Neural cell (in vitro differentiated cells): ENCODE results near the gene FLT3. TPM values are rescaled to one million over a fixed set of nuclear protein-coding genes. Genes with fewer than 3 reads are reported as not detected.
"Not testable (repeated sequence)": the region's sequence is repeated elsewhere in the genome, so short reads cannot be mapped to it uniquely, and the experiment has no call there.

Experiments used
- H2AFZ ChIP-seq: fragments of 200-600, 300-800 bp; sonication (generic), shearing (Covaris generic); 2 replicates; pipeline ENCODE4 v1.6.0; 2014; ENCODE audit warnings: low read depth, mild to moderate bottlenecking, antibody characterized with exemption, low read length, moderate library complexity
- H3F3A ChIP-seq: fragments of 200-600 bp; shearing (Covaris generic); 2 replicates; pipeline ENCODE4 v1.6.1; 2016; ENCODE audit warnings: mild to moderate bottlenecking, moderate library complexity, mixed read lengths, antibody characterized with exemption, low read length; ENCODE audit not compliant: insufficient read depth, poor library complexity, severe bottlenecking
- H3K27ac ChIP-seq: fragments of 200-600, 300-800 bp; sonication (generic), shearing (Covaris generic); 2 replicates; pipeline ENCODE4 v1.5.1; 2014; ENCODE audit warnings: mild to moderate bottlenecking, low read length, moderate library complexity
- H3K27me3 ChIP-seq: fragments of 300-800, 200-600 bp; sonication (generic), shearing (Covaris generic); 2 replicates; pipeline ENCODE4 v1.6.0; 2014; ENCODE audit warnings: mild to moderate bottlenecking, low read depth, low read length, moderate library complexity; ENCODE audit not compliant: insufficient read depth
- H3K36me3 ChIP-seq: fragments of 300-800, 200-600 bp; sonication (generic), shearing (Covaris generic); 2 replicates; pipeline ENCODE4 v1.5.1; 2014; ENCODE audit warnings: mild to moderate bottlenecking, antibody characterized with exemption, low read length, moderate library complexity; ENCODE audit not compliant: insufficient read depth
- H3K4me2 ChIP-seq: fragments of 300-800, 200-600 bp; sonication (generic), shearing (Covaris generic); 2 replicates; pipeline ENCODE4 v1.6.0; 2014; ENCODE audit warnings: mild to moderate bottlenecking, low read length
- H3K4me3 ChIP-seq: fragments of 300-800, 200-600 bp; sonication (generic), shearing (Covaris generic); 2 replicates; pipeline ENCODE4 v1.5.1; 2014; ENCODE audit warnings: mild to moderate bottlenecking, low read length, moderate library complexity
- H3K79me2 ChIP-seq: fragments of 200-600 bp; shearing (Covaris generic); replicated peaks from 2 replicates; pipeline ENCODE4 v1.6.0; 2014; ENCODE audit warnings: mild to moderate bottlenecking, low read length, moderate library complexity; ENCODE audit not compliant: insufficient read depth
- H3K9ac ChIP-seq: fragments of 300-800, 200-600 bp; sonication (generic), shearing (Covaris generic); 2 replicates; pipeline ENCODE4 v1.6.1; 2016; ENCODE audit warnings: mild to moderate bottlenecking, low read length, mixed read lengths
- H3K9me2 ChIP-seq: fragments of 200-600 bp; shearing (Covaris generic); 2 replicates; pipeline ENCODE4 v1.6.1; 2016; ENCODE audit warnings: mild to moderate bottlenecking, low read length, mixed read lengths; ENCODE audit not compliant: insufficient read depth
- H3K9me3 ChIP-seq: fragments of 200-600, 300-800 bp; sonication (generic), shearing (Covaris generic); 2 replicates; pipeline ENCODE4 v1.6.1; 2016; ENCODE audit warnings: mild to moderate bottlenecking, mixed run types, low read length, moderate library complexity, mixed read lengths
- H4K20me1 ChIP-seq: fragments of 200-600 bp; shearing (Covaris generic); 2 replicates; pipeline ENCODE4 v1.6.1; 2016; ENCODE audit warnings: mild to moderate bottlenecking, mixed run types; ENCODE audit not compliant: insufficient read depth
- CTCF ChIP-seq: fragments of 450-650 bp; IDR thresholded peaks from 2 replicates; pipeline ENCODE4 v1.5.1; 2014; ENCODE audit warnings: antibody characterized with exemption, mild to moderate bottlenecking, moderate library complexity; ENCODE audit not compliant: poor library complexity, severe bottlenecking
- EP300 ChIP-seq: fragments of 450-650 bp; conservative IDR thresholded peaks from 2 replicates; pipeline ENCODE4 v1.6.1; 2014; ENCODE audit warnings: antibody characterized with exemption, mild to moderate bottlenecking, moderate library complexity; ENCODE audit not compliant: poor library complexity, severe bottlenecking
- EZH2 ChIP-seq: fragments of 200-600, 300-800 bp; shearing (Covaris generic), sonication (generic); IDR thresholded peaks from 2 replicates; pipeline ENCODE4 v1.6.1; 2014; ENCODE audit warnings: antibody characterized with exemption, low read length, borderline replicate concordance, mild to moderate bottlenecking; ENCODE audit not compliant: insufficient read depth, poor library complexity, severe bottlenecking
- MXI1 ChIP-seq: fragments of 450-650 bp; conservative IDR thresholded peaks from 2 replicates; pipeline ENCODE4 v1.6.1; 2014; ENCODE audit warnings: antibody characterized with exemption, mild to moderate bottlenecking; ENCODE audit not compliant: poor library complexity, severe bottlenecking
- POLR2AphosphoS5 ChIP-seq: IDR thresholded peaks from 2 replicates; pipeline ENCODE4 v1.6.1; 2012
- RAD21 ChIP-seq: fragments of 450-650 bp; conservative IDR thresholded peaks from 2 replicates; pipeline ENCODE4 v1.6.1; 2014; ENCODE audit warnings: antibody characterized with exemption, mild to moderate bottlenecking, moderate library complexity
- REST ChIP-seq: IDR thresholded peaks from 2 replicates; pipeline ENCODE4 v1.6.1; 2012; ENCODE audit warnings: borderline replicate concordance
- SMC3 ChIP-seq: fragments of 450-650 bp; conservative IDR thresholded peaks from 2 replicates; pipeline ENCODE4 v1.6.1; 2014; ENCODE audit warnings: antibody characterized with exemption, mild to moderate bottlenecking, moderate library complexity; ENCODE audit not compliant: poor library complexity
- TAF1 ChIP-seq: IDR thresholded peaks from 2 replicates; pipeline ENCODE4 v1.6.1; 2012; ENCODE audit warnings: low read depth
- polyA plus RNA-seq: library from polyadenylated mRNA; depleted of rRNA; stranded (reverse); fragments of >200 nt; gene quantifications from 2 replicates; pipeline ENCODE4 v1.2.3, GENCODE V29; 2014

The FLT3 gene
- polyA plus RNA-seq, 1 donor from 2014 or later = 0.41 TPM

- no peak overlapping the region for H2AFZ ChIP-seq
- H3K9ac ChIP-seq = no peak overlapping the region
- TF ChIP-seq MXI1 = no peak
- TF ChIP-seq CTCF = no peak
- no peak for TF ChIP-seq POLR2AphosphoS5
- TF ChIP-seq REST = no peak
- TF ChIP-seq EZH2 = no peak
- TF ChIP-seq TAF1 = no peak
- TF ChIP-seq EP300 = no peak
- TF ChIP-seq SMC3 = no peak
- no peak for TF ChIP-seq RAD21
Measured at GRCh38 chr13:28033894-28034655, 66.3 kb downstream of the FLT3 start.

GRCh38 chr13:28032438-28032837 is 67.9 kb downstream of the FLT3 start:
- H3F3A ChIP-seq, H3K9me2 ChIP-seq, H3K4me2 ChIP-seq, H3K79me2 ChIP-seq, H4K20me1 ChIP-seq, H3K9me3 ChIP-seq, H2AFZ ChIP-seq, H3K27ac ChIP-seq, H3K36me3 ChIP-seq, H3K4me3 ChIP-seq, H3K27me3 ChIP-seq, H3K9ac ChIP-seq: not testable (repeated sequence)

More at GRCh38 chr13:28033894-28034655, 66.3 kb downstream of the FLT3 start:
- Histone ChIP-seq H3F3A (no peaks in the 10 kb centered on the region), H3K4me2 (no peak overlapping the region), H3K9me3 (no peaks in the 10 kb centered on the region), H3K36me3 (no peaks in the 10 kb centered on the region), H3K9me2 (no peaks in the 10 kb centered on the region), H3K27ac (no peak overlapping the region), H3K4me3 (no peak overlapping the region), H3K27me3 (no peaks in the 10 kb centered on the region), H3K79me2 (no peaks in the 10 kb centered on the region), H4K20me1 (no peaks in the 10 kb centered on the region)
